HG02852 (cell line): ENCODE results near the gene GTF2F2.

Experiments
- ATAC-seq: cut with Tn5 transposase; IDR thresholded peaks from one replicate; pipeline ENCODE4 v1.9.1; 2021; ENCODE audit warnings: mild to moderate bottlenecking, moderate library complexity; ENCODE audit not compliant: unreplicated experiment

GTF2F2 gene

GRCh38 chr13:45209229-45209628 is 88.9 kb downstream of the GTF2F2 start:
- ATAC-seq: no peak

- no peak for ATAC-seq
These were observed 95.2 kb downstream of the GTF2F2 start for GRCh38 chr13:45215392-45216077.

GRCh38 chr13:45216193-45216592 is 95.9 kb downstream of the GTF2F2 start:
- no peak for ATAC-seq

- no peak for ATAC-seq
These were observed 98.4 kb downstream of the GTF2F2 start for GRCh38 chr13:45218689-45219088.

- no peak for ATAC-seq
These were observed 99.0 kb downstream of the GTF2F2 start for GRCh38 chr13:45219123-45219891.

- no peak for ATAC-seq
These were observed 99.6 kb downstream of the GTF2F2 start for GRCh38 chr13:45219938-45220375.

GRCh38 chr13:45220403-45220802 is 100.1 kb downstream of the GTF2F2 start:
- no peak for ATAC-seq

GRCh38 chr13:45222516-45222915 is 102.2 kb downstream of the GTF2F2 start:
- no peak for ATAC-seq

GRCh38 chr13:45222919-45223318 is 102.6 kb downstream of the GTF2F2 start:
- no peak for ATAC-seq

- no peak for ATAC-seq
These were observed 103.9 kb downstream of the GTF2F2 start for GRCh38 chr13:45224176-45224575.

- no peak for ATAC-seq
These were observed 105.1 kb downstream of the GTF2F2 start for GRCh38 chr13:45225370-45225769.

- ATAC-seq: no peak
These were observed 105.7 kb downstream of the GTF2F2 start for GRCh38 chr13:45226024-45226423.

GRCh38 chr13:45228002-45228401 is 107.7 kb downstream of the GTF2F2 start:
- ATAC-seq: no peak

GRCh38 chr13:45229172-45229571 is 108.9 kb downstream of the GTF2F2 start:
- no peak for ATAC-seq

- no peak for ATAC-seq
These were observed 111.0 kb downstream of the GTF2F2 start for GRCh38 chr13:45231305-45231704.

- ATAC-seq: no peak
These were observed 111.4 kb downstream of the GTF2F2 start for GRCh38 chr13:45231722-45232121.

GRCh38 chr13:45232591-45232990 is 112.3 kb downstream of the GTF2F2 start:
- no peak for ATAC-seq

- no peak for ATAC-seq
These were observed 118.9 kb downstream of the GTF2F2 start for GRCh38 chr13:45238945-45239795.

GRCh38 chr13:45240143-45240542 is 119.8 kb downstream of the GTF2F2 start:
- ATAC-seq: no peak

GRCh38 chr13:45242070-45242469 is 121.8 kb downstream of the GTF2F2 start:
- no peak for ATAC-seq

GRCh38 chr13:45242524-45242923 is 122.2 kb downstream of the GTF2F2 start:
- no peak for ATAC-seq
